Embryonic facial prominence (tissue), 1 donor: Measurements from ENCODE around the gene AP3M1.

ENCODE experiments used
- DNase-seq: peaks from one replicate; pipeline ENCODE4 v3.0.0-alpha.2; 2016; ENCODE audit errors: extremely low spot score

AP3M1 gene

DNA sequence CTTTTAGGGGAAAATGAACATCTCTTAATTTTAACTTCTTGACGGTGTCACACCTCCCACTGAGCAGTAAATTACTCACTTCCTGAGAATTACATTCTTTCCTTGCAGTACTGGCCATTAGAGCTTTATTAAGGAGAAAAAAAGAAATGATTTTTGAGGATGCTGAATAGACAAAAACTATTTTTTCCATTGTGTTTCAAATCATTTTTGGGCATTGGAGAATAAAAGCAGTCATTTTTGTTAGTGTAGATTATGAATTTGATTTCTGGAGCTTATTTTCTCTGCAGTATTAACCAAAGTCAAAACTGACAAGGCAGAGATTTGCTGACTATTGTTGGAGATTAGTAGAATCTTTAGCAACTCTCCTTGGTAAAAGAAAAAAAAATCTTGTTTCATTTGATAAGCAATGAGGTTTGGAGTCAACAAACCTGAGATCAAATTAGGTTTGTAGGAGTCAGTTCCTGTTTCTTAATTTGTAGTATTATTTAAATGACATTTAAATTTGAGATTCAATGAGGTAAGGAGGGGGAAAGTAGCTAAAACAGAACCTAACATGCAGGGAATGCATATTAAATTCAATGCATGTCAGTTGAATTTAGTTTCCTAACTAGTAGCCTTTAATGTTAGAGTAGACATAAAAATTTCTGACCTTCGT, 70.6 kb downstream of the AP3M1 start:
- no peak for DNase-seq

DNA sequence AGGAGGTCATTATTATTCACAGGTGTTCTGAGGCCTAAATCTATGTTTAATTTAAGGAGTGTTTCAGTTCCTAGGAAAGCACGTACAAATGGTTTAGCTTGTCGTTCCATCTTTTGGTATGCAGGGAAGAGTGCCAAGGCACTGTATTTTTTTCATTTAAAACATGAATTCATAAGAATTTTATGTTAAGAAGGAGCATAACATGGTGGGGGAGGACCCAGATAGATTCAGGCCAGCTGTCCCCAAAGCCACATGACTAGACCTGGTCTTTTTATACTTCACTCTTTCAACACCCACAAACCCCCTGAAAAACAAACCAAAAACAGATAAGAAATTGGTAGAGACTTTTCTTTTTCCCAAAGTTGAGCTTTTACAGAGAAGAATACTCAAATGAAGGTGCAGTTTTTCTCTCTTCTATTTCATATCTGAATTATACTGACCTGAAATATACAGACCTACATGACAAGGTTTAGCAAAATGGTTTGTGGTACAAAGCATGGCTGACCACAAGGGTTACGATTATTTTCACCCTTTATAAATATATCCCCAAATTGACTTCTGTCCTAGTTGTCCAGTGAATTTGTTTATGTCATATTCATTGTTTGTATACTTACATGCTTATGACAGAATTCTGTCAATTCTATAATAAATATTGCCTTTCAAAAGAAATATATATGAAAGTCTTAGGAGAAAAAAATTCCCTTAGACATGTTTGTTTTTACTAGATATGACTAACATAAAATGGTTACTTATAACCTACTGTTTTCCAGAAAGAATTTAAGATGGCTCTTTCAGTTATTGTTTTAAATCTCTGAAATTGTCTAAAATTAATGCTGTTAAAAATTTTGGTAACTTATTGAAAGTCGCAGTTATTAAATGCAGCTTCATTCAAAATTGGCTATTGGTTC, 71.3 kb downstream of the AP3M1 start:
- peak; percentile 31 for DNase-seq

DNA sequence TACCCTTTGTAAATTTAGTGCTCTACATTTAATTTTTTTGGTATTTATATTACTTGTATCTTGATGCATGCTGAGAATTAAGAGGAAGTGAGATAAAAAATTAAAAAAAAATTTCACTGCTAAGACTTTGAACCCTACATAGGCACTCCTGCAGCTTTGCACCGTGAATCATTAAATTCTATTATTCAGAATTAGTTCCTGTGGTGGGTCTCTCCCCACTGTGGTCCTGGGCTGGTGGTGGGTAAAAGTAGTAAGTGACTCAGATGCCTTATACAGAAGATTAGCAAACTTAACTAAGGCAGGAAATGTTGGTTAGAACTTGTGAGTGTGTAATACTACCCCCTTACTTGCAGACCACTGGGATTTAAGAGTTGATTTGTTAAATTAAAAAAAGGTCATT, 72.6 kb downstream of the AP3M1 start:
- DNase-seq = no peak

DNA sequence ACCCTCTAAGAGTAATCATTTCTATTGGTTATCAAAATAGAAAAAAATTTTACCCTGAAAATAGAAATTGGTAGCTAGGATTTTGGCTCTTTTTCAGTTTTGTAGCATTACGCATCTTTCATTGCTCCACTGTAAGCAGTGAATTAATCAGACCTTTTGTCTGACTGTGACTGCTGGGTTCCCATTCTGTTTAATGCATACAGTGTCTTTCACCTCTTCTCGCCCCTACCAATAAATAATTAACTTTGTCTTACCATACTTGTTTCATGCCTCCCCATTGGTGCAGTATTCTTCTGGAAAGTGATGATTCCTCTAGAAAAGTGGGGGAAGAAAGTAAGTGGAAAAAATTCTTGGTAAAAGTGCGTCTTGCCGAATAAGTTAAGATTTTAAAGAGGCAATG, 73.2 kb downstream of the AP3M1 start:
- DNase-seq = no peak

DNA sequence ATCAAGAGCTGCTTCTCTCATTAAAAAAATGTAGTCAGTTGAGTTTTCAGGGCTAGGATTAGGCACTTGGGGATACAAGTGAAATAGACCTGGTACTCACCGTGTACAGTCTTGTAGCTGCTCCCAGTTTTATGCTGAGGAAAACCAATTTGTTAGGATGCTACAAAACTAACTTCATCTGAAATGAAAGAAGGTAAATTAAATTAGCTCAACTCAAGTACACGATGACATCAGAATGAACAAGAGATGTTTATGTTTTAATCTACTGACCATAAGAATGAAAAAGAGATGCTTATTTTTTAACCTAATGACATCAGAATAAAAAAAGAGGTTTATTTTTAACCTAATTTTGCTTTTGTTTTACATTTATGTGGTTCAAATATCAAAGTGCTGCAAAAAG, 73.7 kb downstream of the AP3M1 start:
- no peak for DNase-seq

DNA sequence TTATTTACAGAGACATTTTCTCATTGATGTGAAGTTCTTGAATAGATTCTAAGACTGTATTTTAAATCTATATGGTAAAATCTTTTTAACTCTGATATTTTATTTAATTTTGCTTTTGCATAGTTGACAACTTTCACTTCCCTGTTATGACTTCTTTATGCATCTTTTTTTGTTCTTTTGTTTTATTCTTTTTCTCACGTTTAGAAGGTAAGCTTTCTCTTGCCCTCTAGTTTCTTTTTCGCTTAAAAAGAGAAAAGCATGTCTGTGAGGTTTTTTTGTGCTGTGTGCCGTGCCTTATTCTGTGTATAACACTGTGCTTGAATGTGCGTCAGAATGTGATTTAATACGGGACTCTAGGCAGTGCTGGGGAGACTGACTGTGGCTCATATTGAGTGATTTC, 74.7 kb downstream of the AP3M1 start:
- DNase-seq = no peak

DNA sequence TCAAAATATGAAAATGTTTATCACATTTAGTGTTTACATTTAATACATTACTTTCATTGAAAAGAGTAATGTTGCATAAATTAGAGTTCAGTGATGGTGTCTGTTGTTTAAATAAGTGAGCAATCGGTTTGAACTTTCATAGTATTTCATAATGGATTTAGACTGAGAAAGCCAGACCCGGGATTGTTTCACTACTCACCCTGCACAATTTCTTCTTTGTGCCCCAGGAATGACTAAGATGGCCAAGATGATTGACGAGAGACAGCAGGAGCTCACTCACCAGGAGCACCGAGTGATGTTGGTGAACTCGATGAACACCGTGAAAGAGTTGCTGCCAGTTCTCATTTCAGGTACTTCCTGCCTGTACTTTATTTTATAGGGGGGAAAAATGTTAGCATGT, 78.1 kb downstream of the AP3M1 start:
- no peak for DNase-seq

DNA sequence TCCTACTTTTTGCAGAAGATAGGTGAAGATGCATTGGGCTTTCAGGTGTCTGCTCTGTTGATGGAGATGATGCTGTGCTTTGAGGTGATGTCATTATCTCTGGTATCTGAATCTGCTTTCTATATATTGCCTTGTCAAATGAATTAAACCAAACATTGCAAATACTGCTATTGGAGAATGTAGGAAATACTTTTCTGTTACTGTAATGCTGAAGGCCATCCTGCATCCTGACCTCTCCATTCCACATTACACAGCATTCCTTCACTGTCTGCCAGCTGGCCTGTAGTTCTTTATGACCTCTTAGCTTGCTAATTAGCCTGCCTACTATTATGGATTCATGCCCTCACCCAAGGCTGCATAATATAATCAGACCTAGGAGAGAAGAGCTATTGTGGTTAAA, 79.5 kb downstream of the AP3M1 start:
- DNase-seq = no peak
